Colonic mucosa (tissue), 4 donors: ENCODE data around the gene UNC79. TPM values are rescaled to one million over a fixed set of nuclear protein-coding genes. Genes with fewer than 3 reads are reported as not detected.

Source experiments
- DNase-seq: peaks from one replicate; pipeline ENCODE4 v3.0.0-alpha.2; 2020
- H3K27ac ChIP-seq: fragments of 200-600 bp; one replicate; pipeline ENCODE4 v1.8.0; 2021
- H3K27me3 ChIP-seq: fragments of 200-600 bp; one replicate; pipeline ENCODE4 v1.8.0; 2021
- H3K36me3 ChIP-seq: fragments of 200-600 bp; one replicate; pipeline ENCODE4 v1.8.0; 2021
- H3K4me1 ChIP-seq: fragments of 200-600 bp; one replicate; pipeline ENCODE4 v1.8.0; 2021; ENCODE audit warnings: mild to moderate bottlenecking
- H3K4me3 ChIP-seq: fragments of 200-600 bp; one replicate; pipeline ENCODE4 v1.8.0; 2021
- H3K9ac ChIP-seq, 2 donors: one replicate each; pipeline ENCODE4 v1.7.0; 2013; ENCODE audit warnings: control low read depth in 2 of 2, low read depth in 2 of 2, low read length in 2 of 2
- H3K9me3 ChIP-seq: fragments of 200-600 bp; one replicate; pipeline ENCODE4 v1.8.0; 2021
- CTCF ChIP-seq: fragments of 200-600 bp; IDR thresholded peaks from one replicate; pipeline ENCODE4 v1.8.0; 2022; ENCODE audit warnings: antibody characterized with exemption, mild to moderate bottlenecking
- intact Hi-C: fragments of 100-400 bp; cut with DNase I; formaldehyde crosslinking; loops from one replicate; pipeline ENCODE4 v1.14.1; 2022
- total RNA-seq, 2 donors: library from RNA; stranded (reverse); fragmentation: NEBNext Ultra II Directional in 1 of 2; extraction: Animal tissue kit (Norgen Biotek cat#: 25700) in 1 of 2; gene quantifications; one replicate each; pipeline ENCODE4 v1.2.1, GENCODE V29; 2021
- donor health status: healthy.
- donor health status: DM: no; HTN: no; CAD: no.
- donor health status: DM: no; HTN: no; CAD: no.

The UNC79 gene
- total RNA-seq, 2 donors from 2014 or later, result 0.17 to 0.21 TPM

- Histone ChIP-seq H3K9me3 (no peaks in the 10 kb centered on the region), H3K27me3 (no peaks in the 10 kb centered on the region), H3K27ac (no peak overlapping the region), H3K36me3 (no peaks in the 10 kb centered on the region), H3K4me3 (no peak overlapping the region), H3K4me1 (no peaks in the 10 kb centered on the region), H3K9ac (no peak overlapping the region)
- intact Hi-C loops, result no loop called here
- DNase-seq, result no peak
- TF ChIP-seq CTCF, result no peak
Measured at GRCh38 chr14:93749076-93749420, 318.3 kb downstream of the UNC79 start.

GRCh38 chr14:93751946-93752655, 321.4 kb downstream of the UNC79 start:
- H3K27ac ChIP-seq, result no peak overlapping the region
- H3K9me3 ChIP-seq, result no peaks in the 10 kb centered on the region
- TF ChIP-seq CTCF, result no peak
- H3K27me3 ChIP-seq, result no peaks in the 10 kb centered on the region
- no peak for DNase-seq
- H3K4me1 ChIP-seq, result no peaks in the 10 kb centered on the region
- no peak overlapping the region for H3K9ac ChIP-seq
- H3K4me3 ChIP-seq, result no peak overlapping the region
- intact Hi-C loops, result no loop called here
- no peaks in the 10 kb centered on the region for H3K36me3 ChIP-seq

GRCh38 chr14:93752980-93753561, 322.3 kb downstream of the UNC79 start:
- no peak overlapping the region for H3K27ac ChIP-seq
- intact Hi-C loops, result no loop called here

GRCh38 chr14:93753647-93754046, 322.9 kb downstream of the UNC79 start:
- H3K4me1 ChIP-seq, result no peaks in the 10 kb centered on the region
- no peak overlapping the region for H3K9ac ChIP-seq
- TF ChIP-seq CTCF, result no peak
- no peak overlapping the region for H3K27ac ChIP-seq
- H3K36me3 ChIP-seq, result no peaks in the 10 kb centered on the region
- H3K9me3 ChIP-seq, result no peaks in the 10 kb centered on the region
- intact Hi-C loops, result no loop called here
- H3K4me3 ChIP-seq, result no peak overlapping the region
- H3K27me3 ChIP-seq, result no peaks in the 10 kb centered on the region
- no peak for DNase-seq

More at GRCh38 chr14:93752980-93753561, 322.3 kb downstream of the UNC79 start:
- no peaks in the 10 kb centered on the region for H3K27me3 ChIP-seq
- no peaks in the 10 kb centered on the region for H3K36me3 ChIP-seq
- no peak for TF ChIP-seq CTCF
- H3K4me1 ChIP-seq, result no peaks in the 10 kb centered on the region
- H3K4me3 ChIP-seq, result no peak overlapping the region
- DNase-seq, result no peak
- H3K9ac ChIP-seq, result no peak overlapping the region
- H3K9me3 ChIP-seq, result no peaks in the 10 kb centered on the region

GRCh38 chr14:93757206-93757605, 326.5 kb downstream of the UNC79 start:
- no peak overlapping the region for H3K27ac ChIP-seq
- no peak overlapping the region for H3K9ac ChIP-seq
- TF ChIP-seq CTCF, result no peak
- no peaks in the 10 kb centered on the region for H3K4me1 ChIP-seq
- no peaks in the 10 kb centered on the region for H3K36me3 ChIP-seq
- H3K27me3 ChIP-seq, result no peaks in the 10 kb centered on the region
- no peak for DNase-seq
- no peaks in the 10 kb centered on the region for H3K9me3 ChIP-seq
- no peak overlapping the region for H3K4me3 ChIP-seq
- intact Hi-C loops, result no loop called here

Other genes starting within 250 kb of the UNC79 start
- gene MOAP1, start 246.0 kb upstream of the UNC79 start, total RNA-seq, result 10 to 100 TPM; 12.8 to 22.4 TPM
- gene LYSET, start 245.6 kb upstream of the UNC79 start, total RNA-seq, result 10 to 100 TPM; 31.3 to 36.8 TPM
- gene GON7, start 223.9 kb upstream of the UNC79 start, total RNA-seq, result 10 to 100 TPM; 21.2 to 25.1 TPM
- 10 to 100 TPM; 22.4 to 35.5 TPM for gene UBR7, start 223.7 kb upstream of the UNC79 start, total RNA-seq
- 10 to 100 TPM; 31.8 to 35.5 TPM for gene BTBD7, start 97.9 kb upstream of the UNC79 start, total RNA-seq
- not detected for gene COX8C, start 83.8 kb upstream of the UNC79 start, total RNA-seq